OCI-LY7 (cell line): Measurements from ENCODE around the gene BIRC5. TPM values are rescaled to one million over a fixed set of nuclear protein-coding genes. Genes with fewer than 3 reads are reported as not detected.

ENCODE experiments used
- BruUV-seq: library from RNA; stranded (reverse); fragments of 400-500 nt; replicated peaks from 2 replicates; lab custom pipeline; 2021; lab: Mats Ljungman, UMichigan
- CTCF ChIA-PET: fragments of 300-600 bp; sonication (Branson Sonifier 250); formaldehyde crosslinking; loops from one replicate; lab custom pipeline; 2022; ENCODE audit warnings: antibody characterized with exemption; ENCODE audit not compliant: unreplicated experiment; lab: Charles Lee
- POLR2A ChIA-PET: fragments of 300-600 bp; sonication (Branson Sonifier 250); formaldehyde crosslinking; loops from one replicate; lab custom pipeline; 2022; ENCODE audit warnings: antibody characterized with exemption; lab: Charles Lee
- DNase-seq: peaks from one replicate; pipeline ENCODE4 v3.0.0-alpha.2; 2015; ENCODE audit warnings: low spot score
- H2AFZ ChIP-seq: fragments of 200-600 bp; sonication (generic), shearing (Covaris generic); 2 replicates; pipeline ENCODE4 v1.6.1; 2014; ENCODE audit warnings: mild to moderate bottlenecking, antibody characterized with exemption, low read length, moderate library complexity
- H3K27ac ChIP-seq: fragments of 200-600 bp; sonication (generic); 2 replicates; pipeline ENCODE4 v1.5.1; 2014; ENCODE audit warnings: mixed run types, low read depth, mild to moderate bottlenecking, moderate library complexity, low read length, inconsistent platforms; ENCODE audit not compliant: poor library complexity, severe bottlenecking
- H3K36me3 ChIP-seq: fragments of 200-600 bp; sonication (generic); 2 replicates; pipeline ENCODE4 v1.6.1; 2014; ENCODE audit warnings: mild to moderate bottlenecking, antibody characterized with exemption, low read length, moderate library complexity, mixed read lengths; ENCODE audit not compliant: insufficient read depth
- H3K4me1 ChIP-seq: fragments of 200-600 bp; sonication (generic); 2 replicates; pipeline ENCODE4 v1.5.1; 2014; ENCODE audit warnings: mild to moderate bottlenecking, low read length; ENCODE audit not compliant: insufficient read depth, poor library complexity, severe bottlenecking
- H3K4me2 ChIP-seq: fragments of 200-600 bp; sonication (generic); 2 replicates; pipeline ENCODE4 v1.6.1; 2014; ENCODE audit warnings: mild to moderate bottlenecking, low read length
- H3K4me3 ChIP-seq: fragments of 200-600 bp; sonication (generic); 2 replicates; pipeline ENCODE4 v1.5.1; 2014; ENCODE audit warnings: mild to moderate bottlenecking, low read depth, low read length; ENCODE audit not compliant: poor library complexity, severe bottlenecking
- H3K79me2 ChIP-seq: fragments of 200-600 bp; sonication (generic); 2 replicates; pipeline ENCODE4 v1.6.1; 2016; ENCODE audit warnings: low read depth, mild to moderate bottlenecking, low read length, moderate library complexity, mixed read lengths; ENCODE audit not compliant: insufficient read depth
- H3K9me2 ChIP-seq: fragments of 200-600 bp; sonication (generic); 2 replicates; pipeline ENCODE4 v1.6.1; 2016; ENCODE audit warnings: mild to moderate bottlenecking, low read length, mixed read lengths; ENCODE audit not compliant: insufficient read depth
- H3K9me3 ChIP-seq: fragments of 200-600 bp; sonication (generic); 2 replicates; pipeline ENCODE4 v1.6.1; 2014; ENCODE audit warnings: mild to moderate bottlenecking, mixed run types, low read length, mixed read lengths
- H4K20me1 ChIP-seq: fragments of 200-600 bp; sonication (generic); 2 replicates; pipeline ENCODE4 v1.6.1; 2014; ENCODE audit warnings: mild to moderate bottlenecking, antibody characterized with exemption, low read length, moderate library complexity, mixed read lengths; ENCODE audit not compliant: insufficient read depth
- EZH2phosphoT487 ChIP-seq: fragments of 200-600 bp; sonication (generic); IDR thresholded peaks from 2 replicates; pipeline ENCODE4 v1.6.1; 2018; ENCODE audit warnings: low read depth, borderline replicate concordance, mild to moderate bottlenecking, mixed run types, antibody characterized with exemption, low read length, moderate library complexity, mixed read lengths
- intact Hi-C: fragments of 100-400 bp; cut with micrococcal nuclease; formaldehyde crosslinking; loops from one replicate; pipeline ENCODE4 v1.10.0; 2022; ENCODE audit not compliant: unreplicated experiment
- total RNA-seq, 2 experiments: library from RNA; depleted of rRNA in 1 of 2; stranded (reverse); fragments of >200 nt in 1 of 2; shearing (Covaris generic) in 1 of 2; gene quantifications; 2 replicates each; pipeline ENCODE4 v1.2.3, GENCODE V29; 2014 to 2022
- TF ChIP-seq, protein P1 (sequence below): fragments of 200-600 bp; sonication (generic); conservative IDR thresholded peaks from 2 replicates; pipeline ENCODE4 v1.5.1; 2014; ENCODE audit warnings: mild to moderate bottlenecking, antibody characterized with exemption, low read length, moderate library complexity, mixed read lengths

BIRC5 gene
- total RNA-seq, 2 experiments from 2014 or later: 184 to 266 TPM

GRCh38 chr17:78266771-78267170, 52.7 kb downstream of the BIRC5 start:
- Histone ChIP-seq H3K4me3 (no peak overlapping the region), H3K79me2 (no peaks in the 10 kb centered on the region), H3K9me3 (no peaks in the 10 kb centered on the region), H3K4me1 (peaks cover 15% of the 10 kb centered on the region), H3K4me2 (no peak overlapping the region), H3K9me2 (no peaks in the 10 kb centered on the region), H4K20me1 (no peaks in the 10 kb centered on the region), H2AFZ (no peak overlapping the region), H3K36me3 (no peaks in the 10 kb centered on the region), H3K27ac (no peak overlapping the region)
- intact Hi-C loops: loop anchor here (10.0 kb wide), 1 partner anchor 1478 kb away; no protein-coding TSS in a partner anchor
- TF ChIP-seq, protein P1, sequence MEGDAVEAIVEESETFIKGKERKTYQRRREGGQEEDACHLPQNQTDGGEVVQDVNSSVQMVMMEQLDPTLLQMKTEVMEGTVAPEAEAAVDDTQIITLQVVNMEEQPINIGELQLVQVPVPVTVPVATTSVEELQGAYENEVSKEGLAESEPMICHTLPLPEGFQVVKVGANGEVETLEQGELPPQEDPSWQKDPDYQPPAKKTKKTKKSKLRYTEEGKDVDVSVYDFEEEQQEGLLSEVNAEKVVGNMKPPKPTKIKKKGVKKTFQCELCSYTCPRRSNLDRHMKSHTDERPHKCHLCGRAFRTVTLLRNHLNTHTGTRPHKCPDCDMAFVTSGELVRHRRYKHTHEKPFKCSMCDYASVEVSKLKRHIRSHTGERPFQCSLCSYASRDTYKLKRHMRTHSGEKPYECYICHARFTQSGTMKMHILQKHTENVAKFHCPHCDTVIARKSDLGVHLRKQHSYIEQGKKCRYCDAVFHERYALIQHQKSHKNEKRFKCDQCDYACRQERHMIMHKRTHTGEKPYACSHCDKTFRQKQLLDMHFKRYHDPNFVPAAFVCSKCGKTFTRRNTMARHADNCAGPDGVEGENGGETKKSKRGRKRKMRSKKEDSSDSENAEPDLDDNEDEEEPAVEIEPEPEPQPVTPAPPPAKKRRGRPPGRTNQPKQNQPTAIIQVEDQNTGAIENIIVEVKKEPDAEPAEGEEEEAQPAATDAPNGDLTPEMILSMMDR: no peak
- TF ChIP-seq EZH2phosphoT487: no peak
- CTCF ChIA-PET: no interaction called here
- POLR2A ChIA-PET: no interaction called here
- BruUV-seq: no TSS peak
- DNase-seq: no peak

DNA sequence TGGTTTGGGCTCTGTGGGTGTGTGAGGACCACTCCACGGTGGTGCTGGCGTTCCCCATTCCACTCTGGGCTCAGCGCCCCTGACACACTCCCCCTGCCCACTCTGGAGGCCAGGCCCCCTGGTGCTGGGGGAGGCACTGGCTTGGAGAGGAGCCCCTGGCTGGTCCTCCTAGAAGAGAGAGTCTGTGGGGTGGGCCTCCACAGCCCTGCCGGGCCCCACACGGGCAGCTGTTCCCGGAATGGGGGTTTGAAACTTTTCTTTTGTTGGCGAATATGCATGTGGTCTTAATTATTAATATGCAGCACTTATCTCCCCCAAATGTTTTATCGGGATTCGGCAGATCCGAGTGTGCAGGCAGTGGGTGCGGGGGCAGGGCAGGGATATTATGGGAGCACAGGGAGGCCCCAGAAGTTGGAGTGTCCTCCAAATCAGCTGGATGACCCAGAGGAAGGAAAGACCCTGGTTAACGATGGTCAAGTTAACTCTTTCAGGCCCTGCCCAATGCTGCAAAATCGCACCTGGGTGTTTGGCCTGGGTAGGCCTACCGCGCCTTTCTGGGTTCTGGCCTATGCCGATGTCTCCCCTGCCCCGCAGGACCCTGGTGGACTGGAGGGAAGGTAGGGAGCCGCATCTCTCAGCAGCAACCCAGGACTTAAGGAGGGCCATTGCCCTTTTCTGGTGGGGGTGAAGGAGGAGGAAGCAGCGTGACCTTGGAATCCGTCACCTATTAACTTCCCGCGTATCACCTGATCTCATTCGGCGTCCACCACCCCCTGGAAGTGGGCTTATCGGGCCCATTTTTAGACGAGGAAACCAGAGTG, 53.4 kb downstream of the BIRC5 start:
- no peaks in the 10 kb centered on the region for H3K9me2 ChIP-seq
- H3K4me1 ChIP-seq: peaks cover 20% of the 10 kb centered on the region
- no peaks in the 10 kb centered on the region for H3K9me3 ChIP-seq
- DNase-seq: no peak
- no peak for TF ChIP-seq EZH2phosphoT487
- TF ChIP-seq, protein P1: no peak
- no peak overlapping the region for H2AFZ ChIP-seq
- no peak overlapping the region for H3K27ac ChIP-seq
- no peaks in the 10 kb centered on the region for H3K79me2 ChIP-seq
- BruUV-seq: no TSS peak
- H4K20me1 ChIP-seq: no peaks in the 10 kb centered on the region
- H3K4me3 ChIP-seq: no peak overlapping the region
- no peak overlapping the region for H3K4me2 ChIP-seq
- ChIA-PET CTCF (no interaction called here), POLR2A (no interaction called here)
- H3K36me3 ChIP-seq: no peaks in the 10 kb centered on the region
- intact Hi-C loops: loop anchor here (10.0 kb wide), 1 partner anchor 1477 kb away; no protein-coding TSS in a partner anchor
